HepG2 (cell line): Measurements from ENCODE around the gene MACROD2. TPM values are rescaled to one million over a fixed set of nuclear protein-coding genes. Genes with fewer than 3 reads are reported as not detected.

Experiments
- ATAC-seq: fragments of 200-7000 bp; cut with Tn5 transposase; 3 replicates; pipeline ENCODE4 v1.9.1; 2020; ENCODE audit warnings: mild to moderate bottlenecking, moderate library complexity
- BruUV-seq: library from RNA; stranded (reverse); fragments of 400-500 nt; replicated peaks from 2 replicates; lab custom pipeline; 2021; lab: Mats Ljungman, UMichigan
- CTCF ChIA-PET: fragments of 300-600 bp; formaldehyde crosslinking; extraction: SDS; loops from one replicate; lab custom pipeline; 2021; ENCODE audit warnings: low total read pairs, inconsistent platforms, low intra/inter-chr PET ratio; lab: Yijun Ruan, JAX
- POLR2A ChIA-PET: fragments of 350-600 bp; sonication (Branson Sonifier 250); formaldehyde crosslinking; loops from one replicate; lab custom pipeline; 2020; ENCODE audit warnings: antibody characterized with exemption, inconsistent platforms; lab: Yijun Ruan, JAX
- DNase-seq: peaks from one replicate; pipeline ENCODE4 v3.0.0-alpha.2; 2015; ENCODE audit warnings: low spot score
- FAIRE-seq: peaks from 3 replicates; lab custom pipeline; 2011; peaks lifted over from hg19 to GRCh38; lab: Jason Lieb, UNC
- H2AFZ ChIP-seq: one replicate; pipeline ENCODE4 v1.6.1; 2011; ENCODE audit warnings: low read length, inconsistent platforms
- H3K27ac ChIP-seq: fragments of 300-600 bp; 3 replicates; pipeline ENCODE4 v1.8.0; 2011; ENCODE audit warnings: mixed run types, mild to moderate bottlenecking, mixed read lengths, low read length, inconsistent platforms; ENCODE audit not compliant: insufficient read depth; ENCODE audit errors: extremely low read length
- H3K27me3 ChIP-seq, 2 experiments: fragments of 200-600 bp in 1 of 2; 2 replicates in 1 of 2; 3 replicates in 1 of 2; pipeline versions ENCODE4 v1.6.0 to v1.8.0; 2011; ENCODE audit warnings: low read length in 2 of 2, mild to moderate bottlenecking in 2 of 2, moderate library complexity in 2 of 2, inconsistent platforms in 1 of 2; ENCODE audit not compliant: insufficient read depth in 2 of 2, control insufficient read depth in 1 of 2
- H3K36me3 ChIP-seq, 2 experiments: fragments of 200-600 bp in 1 of 2; replicated peaks in 1 of 2; 2 replicates in 1 of 2; 3 replicates in 1 of 2; pipeline versions ENCODE4 v1.5.1 to v1.8.0; 2011; ENCODE audit warnings: low read length in 2 of 2, inconsistent platforms in 1 of 2; ENCODE audit not compliant: insufficient read depth in 2 of 2, control insufficient read depth in 1 of 2
- H3K4me1 ChIP-seq: 2 replicates; pipeline ENCODE4 v1.5.1; 2012; ENCODE audit warnings: low read length, inconsistent platforms; ENCODE audit not compliant: insufficient read depth
- H3K4me2 ChIP-seq: 2 replicates; pipeline ENCODE4 v1.6.0; 2011; ENCODE audit warnings: low read depth, low read length, inconsistent platforms
- H3K4me3 ChIP-seq, 3 experiments: fragments of 200-600 bp in 1 of 3; sonication (generic), shearing (Covaris generic) in 1 of 3; replicated peaks in 1 of 3; 2 replicates each; pipeline ENCODE4 v1.5.1; 2011 to 2016; ENCODE audit warnings: low read length in 3 of 3, inconsistent platforms in 2 of 3, low read depth in 2 of 3, mild to moderate bottlenecking in 2 of 3, control low read depth in 1 of 3, mixed read lengths in 1 of 3; ENCODE audit not compliant: insufficient read depth in 1 of 3
- H3K79me2 ChIP-seq: one replicate; pipeline ENCODE4 v1.6.1; 2011; ENCODE audit warnings: low read length, inconsistent platforms; ENCODE audit not compliant: insufficient read depth
- H3K9ac ChIP-seq: 2 replicates; pipeline ENCODE4 v1.6.0; 2011; ENCODE audit warnings: mild to moderate bottlenecking, low read depth, low read length, inconsistent platforms; ENCODE audit not compliant: insufficient read depth
- H3K9me3 ChIP-seq: 2 replicates; pipeline ENCODE4 v1.5.1; 2012; ENCODE audit warnings: mild to moderate bottlenecking, low read length
- H4K20me1 ChIP-seq: 2 replicates; pipeline ENCODE4 v1.6.0; 2011; ENCODE audit warnings: inconsistent platforms, mild to moderate bottlenecking, low read length, moderate library complexity; ENCODE audit not compliant: insufficient read depth
- ARHGAP35 ChIP-seq: sonication (generic); formaldehyde crosslinking; IDR thresholded peaks from 2 replicates; pipeline ENCODE4 v1.9.0; 2022; ENCODE audit warnings: mild to moderate bottlenecking, inconsistent platforms, moderate library complexity, missing genetic modification reagents, borderline replicate concordance
- ELF1 ChIP-seq: sonication (generic); formaldehyde crosslinking; IDR thresholded peaks from 2 replicates; pipeline ENCODE4 v1.4.0; 2020; ENCODE audit warnings: missing genetic modification reagents
- NR1H2 ChIP-seq: sonication (generic); formaldehyde crosslinking; IDR thresholded peaks from 2 replicates; pipeline ENCODE4 v1.8.1; 2022; ENCODE audit warnings: low read depth, missing genetic modification reagents, borderline replicate concordance
- PHF21A ChIP-seq: sonication (generic); formaldehyde crosslinking; IDR thresholded peaks from 2 replicates; pipeline ENCODE4 v1.5.0; 2020; ENCODE audit warnings: mild to moderate bottlenecking, missing genetic modification reagents
- SAFB2 ChIP-seq: sonication (generic); formaldehyde crosslinking; IDR thresholded peaks from 2 replicates; pipeline ENCODE4 v1.5.1; 2020; ENCODE audit warnings: missing genetic modification reagents, low read depth, mild to moderate bottlenecking, borderline replicate concordance
- SRSF1 ChIP-seq: fragments of 200-400 bp; formaldehyde crosslinking; optimal IDR thresholded peaks from 2 replicates; pipeline ENCODE3; 2017; ENCODE audit warnings: mild to moderate bottlenecking, low read depth, low read length, moderate library complexity
- THAP11 ChIP-seq: IDR thresholded peaks from 2 replicates; pipeline ENCODE4 v1.6.1; 2016; ENCODE audit warnings: missing biosample characterization, missing genetic modification reagents
- U2AF1 ChIP-seq: fragments of 200-400 bp; formaldehyde crosslinking; optimal IDR thresholded peaks from 2 replicates; pipeline ENCODE3; 2017; ENCODE audit warnings: mild to moderate bottlenecking, low read depth, low read length
- ZBTB42 ChIP-seq: sonication (generic); formaldehyde crosslinking; IDR thresholded peaks from 2 replicates; pipeline ENCODE4 v1.5.0; 2020; ENCODE audit warnings: mild to moderate bottlenecking, missing genetic modification reagents
- ZNF230 ChIP-seq: sonication (generic); formaldehyde crosslinking; IDR thresholded peaks from 2 replicates; pipeline ENCODE4 v1.4.0; 2020; ENCODE audit warnings: mild to moderate bottlenecking, missing genetic modification reagents
- ZNF382 ChIP-seq: sonication (generic); formaldehyde crosslinking; IDR thresholded peaks from 2 replicates; pipeline ENCODE4 v1.5.0; 2020; ENCODE audit warnings: missing genetic modification reagents, mild to moderate bottlenecking, borderline replicate concordance
- ZNF614 ChIP-seq: IDR thresholded peaks from 2 replicates; pipeline ENCODE4 v1.6.1; 2018; ENCODE audit warnings: missing biosample characterization, missing genetic modification reagents, inconsistent platforms, borderline replicate concordance
- WGBS: methylation state at CpG from one replicate; pipeline ENCODE4 v1.1.6; 2017; ENCODE audit warnings: low lambda C conversion rate; 5-methylcytosine and 5-hydroxymethylcytosine counted together
- in situ Hi-C: cut with HindIII; loops from 2 replicates; pipeline ENCODE4 v1.10.0; 2017; ENCODE audit warnings: low pct_unique_long_range_greater_than_20kb; ENCODE audit not compliant: extremely low pct_ligation_motif_present
- intact Hi-C: fragments of 100-400 bp; cut with micrococcal nuclease; formaldehyde crosslinking; loops from one replicate; pipeline ENCODE4 v1.10.0; 2022; ENCODE audit not compliant: unreplicated experiment
- polyA plus RNA-seq, 8 experiments: library from polyadenylated mRNA; depleted of rRNA in 3 of 8; stranded (reverse) in 7 of 8; unstranded in 1 of 8; fragments of >200 nt; fragmentation: Illumina TruSeq in 4 of 8; extraction: Trizol in 4 of 8; gene quantifications; 2 replicates each; pipeline versions ENCODE4 v1.2.1 to v1.2.3, GENCODE V29; 2011 to 2016; ENCODE audit warnings: low read depth in 4 of 8, missing spikeins in 1 of 8, mixed read lengths in 1 of 8; ENCODE audit not compliant: insufficient read depth in 1 of 8
- total RNA-seq, 5 experiments: library from RNA; depleted of rRNA; stranded (reverse); fragments of >200 nt; fragmentation: Illumina TruSeq; extraction: Trizol; gene quantifications; 2 replicates each; pipeline ENCODE4 v1.2.3, GENCODE V29; 2016; ENCODE audit warnings: low read depth in 1 of 5
- TF ChIP-seq, protein P1 (sequence below): sonication (generic); formaldehyde crosslinking; IDR thresholded peaks from 2 replicates; pipeline ENCODE4 v1.8.1; 2023; ENCODE audit warnings: mild to moderate bottlenecking, missing genetic modification reagents
- TF ChIP-seq, protein P2 (sequence below): sonication (generic); formaldehyde crosslinking; IDR thresholded peaks from 2 replicates; pipeline ENCODE4 v1.9.0; 2021; ENCODE audit warnings: missing genetic modification reagents, borderline replicate concordance
- TF ChIP-seq, protein P3 (sequence below): sonication (generic); formaldehyde crosslinking; IDR thresholded peaks from 2 replicates; pipeline ENCODE4 v1.8.0; 2022; ENCODE audit warnings: mild to moderate bottlenecking, missing genetic modification reagents; ENCODE audit not compliant: insufficient replicate concordance

The MACROD2 gene
- total and polyA plus RNA-seq, 2 of the 13 experiments (the other 11 are each of a cell fraction or from before 2014, with no cell fraction given) = 0.13 to 0.51 TPM

DNA sequence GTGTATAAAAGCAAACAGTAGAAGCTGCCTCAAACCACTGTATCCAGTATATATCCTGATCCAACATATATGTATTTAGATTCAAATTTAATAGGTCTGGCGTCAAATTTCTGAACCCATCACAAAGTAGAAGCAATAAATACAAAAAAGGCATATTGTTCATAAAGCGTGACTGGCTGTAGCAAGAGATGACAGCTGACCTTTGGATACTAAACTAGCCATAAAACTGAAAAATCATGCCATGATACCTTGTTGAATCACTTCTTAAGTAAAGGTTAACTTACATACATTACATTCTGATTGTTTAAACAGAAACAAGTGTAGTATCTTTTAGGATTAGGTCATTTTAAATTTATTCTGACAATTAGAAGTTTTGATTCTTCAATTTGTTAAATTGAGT is 714.1 kb downstream of the MACROD2 start:
- Histone ChIP-seq H3K4me1 (no peaks in the 10 kb centered on the region), H4K20me1 (no peaks in the 10 kb centered on the region), H3K27me3 (no peaks in the 10 kb centered on the region; a peak in 1 of 5 replicates), H2AFZ (no peak overlapping the region), H3K9ac (no peak overlapping the region), H3K9me3 (no peaks in the 10 kb centered on the region), H3K4me2 (no peak overlapping the region), H3K27ac (no peak overlapping the region)
- ATAC-seq (no peak), FAIRE-seq (no peak)
- CTCF ChIA-PET = no interaction called here
- WGBS = 30% methylated on average over 2 of the region's 2 CpGs
- intact Hi-C loops = no loop called here
- BruUV-seq = no TSS peak
- TF ChIP-seq SRSF1 = no peak
- no peak for TF ChIP-seq ELF1 (CRISPR knock-in tag)
- TF ChIP-seq, all 625 proteins: peak for 0
- Histone ChIP-seq H3K36me3 (no peaks in the 10 kb centered on the region), H3K79me2 (no peaks in the 10 kb centered on the region), H3K4me3 (no peak overlapping the region)
- POLR2A ChIA-PET = no interaction called here
- DNase-seq = no peak
- in situ Hi-C loops = no loop called here

DNA sequence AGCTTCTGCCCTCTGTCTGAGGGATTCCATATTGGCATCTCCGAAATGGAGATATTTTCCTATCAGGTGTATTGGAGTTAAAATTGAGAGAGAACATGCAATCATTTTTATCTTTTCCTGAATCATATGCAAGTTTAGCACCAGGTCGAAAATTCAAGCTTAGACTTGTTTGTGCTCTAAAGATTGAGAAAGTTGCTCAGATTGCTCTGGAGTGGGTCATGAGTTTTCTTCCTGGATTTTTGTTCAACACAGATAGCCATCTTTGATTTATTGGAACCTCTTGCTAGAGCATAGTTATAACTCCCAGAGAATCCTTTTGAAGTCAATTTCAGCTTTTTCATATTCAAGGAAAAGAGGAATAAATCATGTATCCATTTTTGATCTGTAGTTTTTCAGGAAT is 715.6 kb downstream of the MACROD2 start:
- H3K36me3 ChIP-seq = no peaks in the 10 kb centered on the region
- H3K27ac ChIP-seq = no peak overlapping the region
- intact Hi-C loops (no loop called here), in situ Hi-C loops (no loop called here)
- 38% methylated on average over 2 of the region's 2 CpGs for WGBS
- no peak for FAIRE-seq
- H3K4me1 ChIP-seq = no peaks in the 10 kb centered on the region
- no peak overlapping the region for H2AFZ ChIP-seq
- H3K4me2 ChIP-seq = no peak overlapping the region
- DNase-seq = no peak
- H3K4me3 ChIP-seq = no peak overlapping the region
- no peak overlapping the region for H3K9ac ChIP-seq
- no peaks in the 10 kb centered on the region for H4K20me1 ChIP-seq
- BruUV-seq = no TSS peak
- ATAC-seq = no peak
- H3K27me3 ChIP-seq = no peaks in the 10 kb centered on the region; a peak in 1 of 5 replicates
- no peaks in the 10 kb centered on the region for H3K79me2 ChIP-seq
- CTCF ChIA-PET = no interaction called here
- no peaks in the 10 kb centered on the region for H3K9me3 ChIP-seq
- POLR2A ChIA-PET = no interaction called here
- TF ChIP-seq ZNF614 (CRISPR knock-in tag) (no peak), SAFB2 (CRISPR knock-in tag) (no peak), ZNF382 (no peak), ZNF230 (CRISPR knock-in tag) (no peak), ZBTB42 (CRISPR knock-in tag) (no peak), PHF21A (CRISPR knock-in tag) (no peak), ARHGAP35 (CRISPR knock-in tag) (no peak), NR1H2 (CRISPR knock-in tag) (no peak), THAP11 (no peak), U2AF1 (no peak)
- TF ChIP-seq, protein P1, sequence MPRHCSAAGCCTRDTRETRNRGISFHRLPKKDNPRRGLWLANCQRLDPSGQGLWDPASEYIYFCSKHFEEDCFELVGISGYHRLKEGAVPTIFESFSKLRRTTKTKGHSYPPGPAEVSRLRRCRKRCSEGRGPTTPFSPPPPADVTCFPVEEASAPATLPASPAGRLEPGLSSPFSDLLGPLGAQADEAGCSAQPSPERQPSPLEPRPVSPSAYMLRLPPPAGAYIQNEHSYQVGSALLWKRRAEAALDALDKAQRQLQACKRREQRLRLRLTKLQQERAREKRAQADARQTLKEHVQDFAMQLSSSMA (CRISPR knock-in tag) = no peak
- TF ChIP-seq, protein P2, sequence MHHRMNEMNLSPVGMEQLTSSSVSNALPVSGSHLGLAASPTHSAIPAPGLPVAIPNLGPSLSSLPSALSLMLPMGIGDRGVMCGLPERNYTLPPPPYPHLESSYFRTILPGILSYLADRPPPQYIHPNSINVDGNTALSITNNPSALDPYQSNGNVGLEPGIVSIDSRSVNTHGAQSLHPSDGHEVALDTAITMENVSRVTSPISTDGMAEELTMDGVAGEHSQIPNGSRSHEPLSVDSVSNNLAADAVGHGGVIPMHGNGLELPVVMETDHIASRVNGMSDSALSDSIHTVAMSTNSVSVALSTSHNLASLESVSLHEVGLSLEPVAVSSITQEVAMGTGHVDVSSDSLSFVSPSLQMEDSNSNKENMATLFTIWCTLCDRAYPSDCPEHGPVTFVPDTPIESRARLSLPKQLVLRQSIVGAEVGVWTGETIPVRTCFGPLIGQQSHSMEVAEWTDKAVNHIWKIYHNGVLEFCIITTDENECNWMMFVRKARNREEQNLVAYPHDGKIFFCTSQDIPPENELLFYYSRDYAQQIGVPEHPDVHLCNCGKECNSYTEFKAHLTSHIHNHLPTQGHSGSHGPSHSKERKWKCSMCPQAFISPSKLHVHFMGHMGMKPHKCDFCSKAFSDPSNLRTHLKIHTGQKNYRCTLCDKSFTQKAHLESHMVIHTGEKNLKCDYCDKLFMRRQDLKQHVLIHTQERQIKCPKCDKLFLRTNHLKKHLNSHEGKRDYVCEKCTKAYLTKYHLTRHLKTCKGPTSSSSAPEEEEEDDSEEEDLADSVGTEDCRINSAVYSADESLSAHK (CRISPR knock-in tag) = no peak
- TF ChIP-seq, protein P3, sequence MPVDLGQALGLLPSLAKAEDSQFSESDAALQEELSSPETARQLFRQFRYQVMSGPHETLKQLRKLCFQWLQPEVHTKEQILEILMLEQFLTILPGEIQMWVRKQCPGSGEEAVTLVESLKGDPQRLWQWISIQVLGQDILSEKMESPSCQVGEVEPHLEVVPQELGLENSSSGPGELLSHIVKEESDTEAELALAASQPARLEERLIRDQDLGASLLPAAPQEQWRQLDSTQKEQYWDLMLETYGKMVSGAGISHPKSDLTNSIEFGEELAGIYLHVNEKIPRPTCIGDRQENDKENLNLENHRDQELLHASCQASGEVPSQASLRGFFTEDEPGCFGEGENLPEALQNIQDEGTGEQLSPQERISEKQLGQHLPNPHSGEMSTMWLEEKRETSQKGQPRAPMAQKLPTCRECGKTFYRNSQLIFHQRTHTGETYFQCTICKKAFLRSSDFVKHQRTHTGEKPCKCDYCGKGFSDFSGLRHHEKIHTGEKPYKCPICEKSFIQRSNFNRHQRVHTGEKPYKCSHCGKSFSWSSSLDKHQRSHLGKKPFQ (CRISPR knock-in tag) = no peak
